Mesendoderm (in vitro differentiated cells): ENCODE measurements around the gene POU4F1. TPM values are rescaled to one million over a fixed set of nuclear protein-coding genes. Genes with fewer than 3 reads are reported as not detected.
"Not testable (repeated sequence)": the region's sequence is repeated elsewhere in the genome, so short reads cannot be mapped to it uniquely, and the experiment has no call there.

Experiments
- DNase-seq: peaks from one replicate; pipeline ENCODE4 v3.0.0; 2013
- H2AK5ac ChIP-seq: 2 replicates; pipeline ENCODE4 v1.6.1; 2013; ENCODE audit warnings: low read length, inconsistent platforms
- H2BK120ac ChIP-seq: 2 replicates; pipeline ENCODE4 v1.6.1; 2013; ENCODE audit warnings: low read depth, mild to moderate bottlenecking, low read length, moderate library complexity, mixed read lengths
- H2BK15ac ChIP-seq: replicated peaks from 2 replicates; pipeline ENCODE4 v1.6.1; 2013; ENCODE audit warnings: low read depth, mild to moderate bottlenecking, moderate library complexity
- H2BK5ac ChIP-seq: 2 replicates; pipeline ENCODE4 v1.6.1; 2013; ENCODE audit warnings: low read length, inconsistent platforms
- H3K18ac ChIP-seq: 2 replicates; pipeline ENCODE4 v1.6.1; 2013; ENCODE audit warnings: mild to moderate bottlenecking, low read length, mixed read lengths
- H3K23ac ChIP-seq: one replicate; pipeline ENCODE4 v1.6.1; 2013; ENCODE audit warnings: low read length
- H3K27ac ChIP-seq: 2 replicates; pipeline ENCODE4 v1.5.1; 2013; ENCODE audit warnings: low read depth, mild to moderate bottlenecking, inconsistent platforms, low read length, moderate library complexity
- H3K27me3 ChIP-seq: 2 replicates; pipeline ENCODE4 v1.6.1; 2013; ENCODE audit warnings: low read length, control low read depth, mild to moderate bottlenecking, inconsistent platforms; ENCODE audit not compliant: insufficient read depth, poor library complexity
- H3K36me3 ChIP-seq: 2 replicates; pipeline ENCODE4 v1.6.1; 2013; ENCODE audit warnings: low read length, inconsistent platforms; ENCODE audit not compliant: control insufficient read depth, insufficient read depth
- H3K4ac ChIP-seq: one replicate; pipeline ENCODE4 v1.6.1; 2013; ENCODE audit warnings: low read depth, mild to moderate bottlenecking, low read length, moderate library complexity
- H3K4me1 ChIP-seq: 2 replicates; pipeline ENCODE4 v1.6.1; 2013; ENCODE audit warnings: low read depth, low read length, inconsistent platforms; ENCODE audit not compliant: control insufficient read depth
- H3K4me2 ChIP-seq: 2 replicates; pipeline ENCODE4 v1.6.1; 2013; ENCODE audit warnings: low read length
- H3K4me3 ChIP-seq: 2 replicates; pipeline ENCODE4 v1.5.1; 2013; ENCODE audit warnings: mild to moderate bottlenecking, low read length
- H3K56ac ChIP-seq: one replicate; pipeline ENCODE4 v1.6.1; 2013; ENCODE audit warnings: low read length
- H3K79me1 ChIP-seq: 2 replicates; pipeline ENCODE4 v1.6.1; 2013; ENCODE audit warnings: low read length, inconsistent platforms
- H3K79me2 ChIP-seq: 2 replicates; pipeline ENCODE4 v1.6.1; 2013; ENCODE audit warnings: mild to moderate bottlenecking, low read length; ENCODE audit not compliant: control insufficient read depth, insufficient read depth
- H3K9ac ChIP-seq: 2 replicates; pipeline ENCODE4 v1.6.1; 2013; ENCODE audit warnings: low read length, inconsistent platforms
- H4K5ac ChIP-seq: one replicate; pipeline ENCODE4 v1.6.1; 2013; ENCODE audit warnings: low read length
- H4K8ac ChIP-seq: one replicate; pipeline ENCODE4 v1.6.1; 2013; ENCODE audit warnings: low read depth, mild to moderate bottlenecking, control low read depth, low read length, moderate library complexity
- WGBS: extraction: QIAGEN DNeasy Blood & Tissue Kit; methylation state at CpG from one replicate; pipeline ENCODE4 v1.1.7; 2013; ENCODE audit warnings: low lambda C conversion rate, missing lambda C conversion rate; ENCODE audit not compliant: insufficient coverage; ENCODE audit errors: extremely low coverage; 5-methylcytosine and 5-hydroxymethylcytosine counted together
- polyA plus RNA-seq, 2 experiments: library from polyadenylated mRNA; stranded (reverse); fragments of 200-250 nt; gene quantifications; one replicate each; pipeline ENCODE4 v1.2.3, GENCODE V29; 2013

Gene POU4F1, protein sequence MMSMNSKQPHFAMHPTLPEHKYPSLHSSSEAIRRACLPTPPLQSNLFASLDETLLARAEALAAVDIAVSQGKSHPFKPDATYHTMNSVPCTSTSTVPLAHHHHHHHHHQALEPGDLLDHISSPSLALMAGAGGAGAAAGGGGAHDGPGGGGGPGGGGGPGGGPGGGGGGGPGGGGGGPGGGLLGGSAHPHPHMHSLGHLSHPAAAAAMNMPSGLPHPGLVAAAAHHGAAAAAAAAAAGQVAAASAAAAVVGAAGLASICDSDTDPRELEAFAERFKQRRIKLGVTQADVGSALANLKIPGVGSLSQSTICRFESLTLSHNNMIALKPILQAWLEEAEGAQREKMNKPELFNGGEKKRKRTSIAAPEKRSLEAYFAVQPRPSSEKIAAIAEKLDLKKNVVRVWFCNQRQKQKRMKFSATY
- polyA plus RNA-seq (2013, experiment 1 of 2): 0.15 TPM
- 0.15 TPM for polyA plus RNA-seq (2013, experiment 2 of 2)

GRCh38 chr13:78603240-78603957, at the start of gene POU4F1:
TSS of gene POU4F1 (minus strand) at chr13:78603552. CDS start at chr13:78603326, 226 bp downstream.
- H4K5ac ChIP-seq: no peak within 1 kb of the TSS
- no peak within 1 kb of the TSS for H2BK120ac ChIP-seq
- no peak within 1 kb of the TSS for H2AK5ac ChIP-seq
- no peak within 1 kb of the TSS for H3K23ac ChIP-seq
- no peak within 1 kb of the TSS for H4K8ac ChIP-seq
- peak within 1 kb of the TSS; percentile 23 for H3K4me3 ChIP-seq
- no peaks in the 10 kb centered on the region for H3K79me1 ChIP-seq
- no peak within 1 kb of the TSS for H3K27ac ChIP-seq
- DNase-seq: peak; percentile 88
- H2BK5ac ChIP-seq: no peak within 1 kb of the TSS
- H3K27me3 ChIP-seq: peaks cover 88% of the 10 kb centered on the region
- peak within 1 kb of the TSS; percentile 73 for H3K4me2 ChIP-seq
- no peaks in the 10 kb centered on the region for H3K36me3 ChIP-seq
- no peak within 1 kb of the TSS for H2BK15ac ChIP-seq
- H3K4ac ChIP-seq: no peak within 1 kb of the TSS
- peak within 1 kb of the TSS; percentile 71 for H3K56ac ChIP-seq
- no peak within 1 kb of the TSS for H3K18ac ChIP-seq
- peaks cover 3% of the 10 kb centered on the region for H3K4me1 ChIP-seq
- H3K9ac ChIP-seq: peak within 1 kb of the TSS; percentile 24
- H3K79me2 ChIP-seq: no peaks in the 10 kb centered on the region
- no CpG with 5 or more reads among the region's 80 CpGs for WGBS

- Histone ChIP-seq H3K4ac (no peak overlapping the region), H4K5ac (no peak overlapping the region), H3K27ac (no peak overlapping the region), H2AK5ac (no peak overlapping the region), H3K4me1 (peaks cover 11% of the 10 kb centered on the region), H4K8ac (no peak overlapping the region), H3K79me1 (peaks cover 18% of the 10 kb centered on the region), H3K79me2 (peaks cover 38% of the 10 kb centered on the region), H2BK15ac (no peak overlapping the region), H3K56ac (no peak overlapping the region), H3K18ac (no peak overlapping the region), H3K9ac (no peak overlapping the region), H3K4me2 (no peak overlapping the region), H2BK5ac (no peak overlapping the region), H3K4me3 (no peak overlapping the region), H2BK120ac (no peak overlapping the region), H3K36me3 (no peaks in the 10 kb centered on the region), H3K27me3 (no peaks in the 10 kb centered on the region), H3K23ac (no peak overlapping the region)
- DNase-seq: no peak
- no CpG with 5 or more reads among the region's 1 CpG for WGBS
Measured at GRCh38 chr13:78652651-78653050, 49.3 kb upstream of the POU4F1 start.

DNA sequence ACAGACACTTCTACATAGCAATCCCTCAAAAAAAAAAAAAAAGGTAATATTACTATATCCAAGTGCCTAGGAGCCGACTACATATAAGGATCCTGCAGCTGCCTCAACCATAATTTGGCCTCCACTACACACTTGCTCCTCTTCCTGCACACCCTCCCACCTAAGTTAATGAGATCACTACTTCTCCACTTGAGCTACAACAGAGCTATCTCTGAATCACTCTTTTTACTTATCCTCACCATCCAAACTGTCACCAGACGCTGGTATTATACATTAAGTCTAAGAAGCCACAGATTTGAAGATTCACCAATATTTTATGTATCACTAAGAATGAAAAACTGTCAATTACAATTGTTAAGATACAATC, 47.3 kb upstream of the POU4F1 start:
- H2BK5ac ChIP-seq: no peak overlapping the region
- H3K4ac ChIP-seq: no peak overlapping the region
- peaks cover 14% of the 10 kb centered on the region for H3K79me1 ChIP-seq
- no peaks in the 10 kb centered on the region for H3K27me3 ChIP-seq
- no peak overlapping the region for H4K8ac ChIP-seq
- H3K4me1 ChIP-seq: peaks cover 11% of the 10 kb centered on the region
- no peak overlapping the region for H3K4me3 ChIP-seq
- WGBS: no CpG with 5 or more reads among the region's 2 CpGs
- no peak overlapping the region for H3K23ac ChIP-seq
- no peak overlapping the region for H4K5ac ChIP-seq
- H2BK120ac ChIP-seq: no peak overlapping the region
- H2BK15ac ChIP-seq: no peak overlapping the region
- no peak overlapping the region for H3K27ac ChIP-seq
- no peak for DNase-seq
- no peak overlapping the region for H2AK5ac ChIP-seq
- peaks cover 34% of the 10 kb centered on the region for H3K79me2 ChIP-seq
- H3K18ac ChIP-seq: no peak overlapping the region
- no peaks in the 10 kb centered on the region for H3K36me3 ChIP-seq
- H3K4me2 ChIP-seq: no peak overlapping the region
- H3K9ac ChIP-seq: no peak overlapping the region
- no peak overlapping the region for H3K56ac ChIP-seq

DNA sequence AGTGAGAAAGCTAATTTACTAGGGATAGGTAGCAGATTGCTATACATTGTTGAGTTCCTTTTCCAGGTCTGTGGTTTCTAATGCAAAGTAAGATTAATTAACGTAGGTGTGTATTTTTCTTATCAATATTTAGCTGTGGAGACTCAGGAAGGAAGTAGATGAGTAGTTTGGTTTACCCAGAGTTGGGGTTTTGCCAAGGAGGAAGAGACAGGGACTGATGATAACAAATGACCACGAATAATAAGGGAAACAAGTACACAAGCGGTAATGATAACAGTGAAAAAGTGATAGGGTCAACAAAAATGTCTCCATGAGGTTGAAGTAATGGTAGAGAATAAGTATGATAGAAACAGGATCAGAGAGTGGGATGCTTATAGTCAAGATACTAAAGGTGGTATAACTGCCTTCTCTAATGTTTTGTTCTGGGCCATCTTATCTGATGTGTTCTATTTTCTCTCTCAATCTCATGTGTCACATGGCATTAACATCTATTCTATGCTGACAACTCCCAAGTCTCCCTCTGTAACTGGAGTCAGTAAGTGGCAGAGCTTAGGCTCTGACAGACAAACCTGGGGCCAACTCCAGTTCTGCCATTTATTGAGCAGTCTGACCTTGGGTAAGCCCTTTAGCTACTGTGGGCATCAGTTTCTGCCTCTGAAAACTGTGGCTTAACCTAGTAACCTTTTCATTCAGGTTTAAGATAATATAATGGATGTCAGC, 46.8 kb upstream of the POU4F1 start:
- no peak overlapping the region for H3K4me2 ChIP-seq
- H3K27me3 ChIP-seq: no peaks in the 10 kb centered on the region
- H3K9ac ChIP-seq: no peak overlapping the region
- H3K79me1 ChIP-seq: peaks cover 14% of the 10 kb centered on the region
- no peak for DNase-seq
- H3K36me3 ChIP-seq: no peaks in the 10 kb centered on the region
- H3K4me3 ChIP-seq: no peak overlapping the region
- 100% methylated on average over 1 of the region's 3 CpGs for WGBS
- no peak overlapping the region for H2BK15ac ChIP-seq
- no peak overlapping the region for H3K27ac ChIP-seq
- H3K56ac ChIP-seq: no peak overlapping the region
- H2BK5ac ChIP-seq: no peak overlapping the region
- no peak overlapping the region for H3K18ac ChIP-seq
- no peak overlapping the region for H4K5ac ChIP-seq
- H2BK120ac ChIP-seq: no peak overlapping the region
- H4K8ac ChIP-seq: no peak overlapping the region
- H2AK5ac ChIP-seq: no peak overlapping the region
- peaks cover 31% of the 10 kb centered on the region for H3K79me2 ChIP-seq
- H3K23ac ChIP-seq: no peak overlapping the region
- H3K4me1 ChIP-seq: peaks cover 11% of the 10 kb centered on the region
- no peak overlapping the region for H3K4ac ChIP-seq

GRCh38 chr13:78647109-78647678, 43.8 kb upstream of the POU4F1 start:
- H3K23ac ChIP-seq, H4K5ac ChIP-seq, H2AK5ac ChIP-seq, H3K56ac ChIP-seq, H2BK120ac ChIP-seq, H3K4ac ChIP-seq, H3K4me2 ChIP-seq, H2BK15ac ChIP-seq, H3K27me3 ChIP-seq, H3K36me3 ChIP-seq, H3K27ac ChIP-seq, H2BK5ac ChIP-seq, H4K8ac ChIP-seq, H3K9ac ChIP-seq, H3K79me1 ChIP-seq, H3K4me3 ChIP-seq, H3K18ac ChIP-seq: not testable (repeated sequence)
- Histone ChIP-seq H3K4me1 (peaks cover 11% of the 10 kb centered on the region), H3K79me2 (peaks cover 19% of the 10 kb centered on the region)
- no CpG with 5 or more reads among the region's 11 CpGs for WGBS
- peak; percentile 52 for DNase-seq
